GM21528 (cell line): ENCODE results near the gene SFMBT1.

Source experiments
- ATAC-seq: cut with Tn5 transposase; IDR thresholded peaks from one replicate; pipeline ENCODE4 v1.9.1; 2021; ENCODE audit warnings: mild to moderate bottlenecking, moderate library complexity; ENCODE audit not compliant: unreplicated experiment, low FRiP score

Gene SFMBT1

GRCh38 chr3:53003320-53003719 is 42.6 kb downstream of the SFMBT1 start:
- ATAC-seq = no peak

- ATAC-seq = no peak
Observed at GRCh38 chr3:52998771-52999513, 46.9 kb downstream of the SFMBT1 start.

GRCh38 chr3:52990637-52991036 is 55.2 kb downstream of the SFMBT1 start:
- ATAC-seq = no peak

GRCh38 chr3:52986938-52987337 is 58.9 kb downstream of the SFMBT1 start:
- ATAC-seq = no peak

GRCh38 chr3:52986049-52986448 is 59.8 kb downstream of the SFMBT1 start:
- ATAC-seq = no peak

- ATAC-seq = peak; percentile 29
Observed at GRCh38 chr3:52983828-52984227, 62.0 kb downstream of the SFMBT1 start.

GRCh38 chr3:52983336-52983807 is 62.5 kb downstream of the SFMBT1 start:
- peak; percentile 83 for ATAC-seq

- peak; percentile 29 for ATAC-seq
Observed at GRCh38 chr3:52982839-52983238, 63.0 kb downstream of the SFMBT1 start.

GRCh38 chr3:52979190-52979983 is 66.5 kb downstream of the SFMBT1 start:
- ATAC-seq = no peak

- no peak for ATAC-seq
Observed at GRCh38 chr3:52978109-52978754, 67.6 kb downstream of the SFMBT1 start.

- ATAC-seq = no peak
Observed at GRCh38 chr3:52973806-52974205, 72.1 kb downstream of the SFMBT1 start.

- no peak for ATAC-seq
Observed at GRCh38 chr3:52971895-52972294, 74.0 kb downstream of the SFMBT1 start.

GRCh38 chr3:52967398-52967797 is 78.5 kb downstream of the SFMBT1 start:
- ATAC-seq = no peak

GRCh38 chr3:52962160-52962559 is 83.7 kb downstream of the SFMBT1 start:
- ATAC-seq = no peak

GRCh38 chr3:52959773-52960172 is 86.1 kb downstream of the SFMBT1 start:
- ATAC-seq = no peak

GRCh38 chr3:52939600-52939999 is 106.3 kb downstream of the SFMBT1 start:
- ATAC-seq = no peak

GRCh38 chr3:52934630-52935530 is 111.0 kb downstream of the SFMBT1 start:
- ATAC-seq = no peak

- no peak for ATAC-seq
Observed at GRCh38 chr3:52931889-52932288, 114.0 kb downstream of the SFMBT1 start.

- ATAC-seq = no peak
Observed at GRCh38 chr3:52931328-52931727, 114.5 kb downstream of the SFMBT1 start.

GRCh38 chr3:52930748-52931147 is 115.1 kb downstream of the SFMBT1 start:
- ATAC-seq = no peak
